GM23338 (cell line): ENCODE measurements around the gene CD244.

Experiments
- EZH2 ChIP-seq: fragments of 200-600 bp; sonication (generic); IDR thresholded peaks from one replicate; pipeline ENCODE4 v1.8.0; 2017; ENCODE audit warnings: antibody characterized with exemption, mild to moderate bottlenecking, low read depth; ENCODE audit not compliant: unreplicated experiment
- REST ChIP-seq: IDR thresholded peaks from one replicate; pipeline ENCODE4 v1.6.1; 2018; ENCODE audit warnings: antibody characterized with exemption; ENCODE audit not compliant: unreplicated experiment
- TF ChIP-seq, protein P1 (sequence below), 2 experiments: fragments of 200-600 bp in 1 of 2; sonication (generic) in 1 of 2; conservative IDR thresholded peaks; 2 replicates each; pipeline versions ENCODE4 v1.5.1 to v1.6.1; 2016 to 2017; ENCODE audit warnings: antibody characterized with exemption in 2 of 2, low read depth in 2 of 2, mild to moderate bottlenecking in 2 of 2, moderate library complexity in 1 of 2
- TF ChIP-seq, protein P2 (sequence below): fragments of 250-450 bp; sonication (Bioruptor Pico); IDR thresholded peaks from 2 replicates; pipeline ENCODE4 v1.5.0; 2020; ENCODE audit warnings: mild to moderate bottlenecking, moderate library complexity

DNA sequence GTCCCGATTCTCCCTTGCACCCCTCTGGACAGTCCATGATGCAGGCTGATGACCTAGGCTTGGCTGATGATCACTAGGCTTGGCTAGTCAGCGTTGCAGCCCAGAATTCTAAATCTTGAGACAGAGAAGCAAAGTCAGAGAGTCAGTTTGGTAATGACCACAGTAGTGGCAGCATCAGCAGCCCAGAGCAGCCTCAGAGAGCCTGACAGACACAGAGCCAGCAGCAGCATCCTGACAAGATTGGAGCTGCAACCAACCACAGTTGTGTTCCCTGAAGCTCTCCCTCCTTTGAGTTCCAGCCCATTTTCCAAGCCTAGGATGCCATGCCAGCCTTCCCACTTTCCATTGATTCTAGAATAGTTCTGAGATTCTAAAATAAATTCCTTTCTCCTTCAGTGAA lies 39.1 kb upstream of the CD244 start:
- TF ChIP-seq, protein P1, sequence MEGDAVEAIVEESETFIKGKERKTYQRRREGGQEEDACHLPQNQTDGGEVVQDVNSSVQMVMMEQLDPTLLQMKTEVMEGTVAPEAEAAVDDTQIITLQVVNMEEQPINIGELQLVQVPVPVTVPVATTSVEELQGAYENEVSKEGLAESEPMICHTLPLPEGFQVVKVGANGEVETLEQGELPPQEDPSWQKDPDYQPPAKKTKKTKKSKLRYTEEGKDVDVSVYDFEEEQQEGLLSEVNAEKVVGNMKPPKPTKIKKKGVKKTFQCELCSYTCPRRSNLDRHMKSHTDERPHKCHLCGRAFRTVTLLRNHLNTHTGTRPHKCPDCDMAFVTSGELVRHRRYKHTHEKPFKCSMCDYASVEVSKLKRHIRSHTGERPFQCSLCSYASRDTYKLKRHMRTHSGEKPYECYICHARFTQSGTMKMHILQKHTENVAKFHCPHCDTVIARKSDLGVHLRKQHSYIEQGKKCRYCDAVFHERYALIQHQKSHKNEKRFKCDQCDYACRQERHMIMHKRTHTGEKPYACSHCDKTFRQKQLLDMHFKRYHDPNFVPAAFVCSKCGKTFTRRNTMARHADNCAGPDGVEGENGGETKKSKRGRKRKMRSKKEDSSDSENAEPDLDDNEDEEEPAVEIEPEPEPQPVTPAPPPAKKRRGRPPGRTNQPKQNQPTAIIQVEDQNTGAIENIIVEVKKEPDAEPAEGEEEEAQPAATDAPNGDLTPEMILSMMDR (conservative IDR thresholded peaks at IDR 0.05; ENCODE audit: low read depth in 2 of 2): no peak
- no peak for TF ChIP-seq REST
- TF ChIP-seq EZH2: no peak
- TF ChIP-seq, protein P2, sequence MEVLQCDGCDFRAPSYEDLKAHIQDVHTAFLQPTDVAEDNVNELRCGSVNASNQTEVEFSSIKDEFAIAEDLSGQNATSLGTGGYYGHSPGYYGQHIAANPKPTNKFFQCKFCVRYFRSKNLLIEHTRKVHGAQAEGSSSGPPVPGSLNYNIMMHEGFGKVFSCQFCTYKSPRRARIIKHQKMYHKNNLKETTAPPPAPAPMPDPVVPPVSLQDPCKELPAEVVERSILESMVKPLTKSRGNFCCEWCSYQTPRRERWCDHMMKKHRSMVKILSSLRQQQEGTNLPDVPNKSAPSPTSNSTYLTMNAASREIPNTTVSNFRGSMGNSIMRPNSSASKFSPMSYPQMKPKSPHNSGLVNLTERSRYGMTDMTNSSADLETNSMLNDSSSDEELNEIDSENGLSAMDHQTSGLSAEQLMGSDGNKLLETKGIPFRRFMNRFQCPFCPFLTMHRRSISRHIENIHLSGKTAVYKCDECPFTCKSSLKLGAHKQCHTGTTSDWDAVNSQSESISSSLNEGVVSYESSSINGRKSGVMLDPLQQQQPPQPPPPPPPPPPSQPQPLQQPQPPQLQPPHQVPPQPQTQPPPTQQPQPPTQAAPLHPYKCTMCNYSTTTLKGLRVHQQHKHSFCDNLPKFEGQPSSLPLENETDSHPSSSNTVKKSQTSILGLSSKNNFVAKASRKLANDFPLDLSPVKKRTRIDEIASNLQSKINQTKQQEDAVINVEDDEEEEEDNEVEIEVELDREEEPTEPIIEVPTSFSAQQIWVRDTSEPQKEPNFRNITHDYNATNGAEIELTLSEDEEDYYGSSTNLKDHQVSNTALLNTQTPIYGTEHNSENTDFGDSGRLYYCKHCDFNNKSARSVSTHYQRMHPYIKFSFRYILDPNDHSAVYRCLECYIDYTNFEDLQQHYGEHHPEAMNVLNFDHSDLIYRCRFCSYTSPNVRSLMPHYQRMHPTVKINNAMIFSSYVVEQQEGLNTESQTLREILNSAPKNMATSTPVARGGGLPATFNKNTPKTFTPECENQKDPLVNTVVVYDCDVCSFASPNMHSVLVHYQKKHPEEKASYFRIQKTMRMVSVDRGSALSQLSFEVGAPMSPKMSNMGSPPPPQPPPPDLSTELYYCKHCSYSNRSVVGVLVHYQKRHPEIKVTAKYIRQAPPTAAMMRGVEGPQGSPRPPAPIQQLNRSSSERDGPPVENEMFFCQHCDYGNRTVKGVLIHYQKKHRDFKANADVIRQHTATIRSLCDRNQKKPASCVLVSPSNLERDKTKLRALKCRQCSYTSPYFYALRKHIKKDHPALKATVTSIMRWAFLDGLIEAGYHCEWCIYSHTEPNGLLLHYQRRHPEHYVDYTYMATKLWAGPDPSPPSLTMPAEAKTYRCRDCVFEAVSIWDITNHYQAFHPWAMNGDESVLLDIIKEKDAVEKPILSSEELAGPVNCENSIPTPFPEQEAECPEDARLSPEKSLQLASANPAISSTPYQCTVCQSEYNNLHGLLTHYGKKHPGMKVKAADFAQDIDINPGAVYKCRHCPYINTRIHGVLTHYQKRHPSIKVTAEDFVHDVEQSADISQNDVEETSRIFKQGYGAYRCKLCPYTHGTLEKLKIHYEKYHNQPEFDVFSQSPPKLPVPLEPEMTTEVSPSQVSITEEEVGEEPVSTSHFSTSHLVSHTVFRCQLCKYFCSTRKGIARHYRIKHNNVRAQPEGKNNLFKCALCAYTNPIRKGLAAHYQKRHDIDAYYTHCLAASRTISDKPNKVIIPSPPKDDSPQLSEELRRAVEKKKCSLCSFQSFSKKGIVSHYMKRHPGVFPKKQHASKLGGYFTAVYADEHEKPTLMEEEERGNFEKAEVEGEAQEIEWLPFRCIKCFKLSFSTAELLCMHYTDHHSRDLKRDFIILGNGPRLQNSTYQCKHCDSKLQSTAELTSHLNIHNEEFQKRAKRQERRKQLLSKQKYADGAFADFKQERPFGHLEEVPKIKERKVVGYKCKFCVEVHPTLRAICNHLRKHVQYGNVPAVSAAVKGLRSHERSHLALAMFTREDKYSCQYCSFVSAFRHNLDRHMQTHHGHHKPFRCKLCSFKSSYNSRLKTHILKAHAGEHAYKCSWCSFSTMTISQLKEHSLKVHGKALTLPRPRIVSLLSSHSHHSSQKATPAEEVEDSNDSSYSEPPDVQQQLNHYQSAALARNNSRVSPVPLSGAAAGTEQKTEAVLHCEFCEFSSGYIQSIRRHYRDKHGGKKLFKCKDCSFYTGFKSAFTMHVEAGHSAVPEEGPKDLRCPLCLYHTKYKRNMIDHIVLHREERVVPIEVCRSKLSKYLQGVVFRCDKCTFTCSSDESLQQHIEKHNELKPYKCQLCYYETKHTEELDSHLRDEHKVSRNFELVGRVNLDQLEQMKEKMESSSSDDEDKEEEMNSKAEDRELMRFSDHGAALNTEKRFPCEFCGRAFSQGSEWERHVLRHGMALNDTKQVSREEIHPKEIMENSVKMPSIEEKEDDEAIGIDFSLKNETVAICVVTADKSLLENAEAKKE: no peak
